ENCODE data around the gene PRR12. TPM values are rescaled to one million over a fixed set of nuclear protein-coding genes. Genes with fewer than 3 reads are reported as not detected.

Gene PRR12
- total and polyA plus RNA-seq, 9 of the 15 experiments (the other 6 are each of a cell fraction or from before 2014, with no cell fraction given): 0.01 to 21.1 (median 0.98) TPM

DNA sequence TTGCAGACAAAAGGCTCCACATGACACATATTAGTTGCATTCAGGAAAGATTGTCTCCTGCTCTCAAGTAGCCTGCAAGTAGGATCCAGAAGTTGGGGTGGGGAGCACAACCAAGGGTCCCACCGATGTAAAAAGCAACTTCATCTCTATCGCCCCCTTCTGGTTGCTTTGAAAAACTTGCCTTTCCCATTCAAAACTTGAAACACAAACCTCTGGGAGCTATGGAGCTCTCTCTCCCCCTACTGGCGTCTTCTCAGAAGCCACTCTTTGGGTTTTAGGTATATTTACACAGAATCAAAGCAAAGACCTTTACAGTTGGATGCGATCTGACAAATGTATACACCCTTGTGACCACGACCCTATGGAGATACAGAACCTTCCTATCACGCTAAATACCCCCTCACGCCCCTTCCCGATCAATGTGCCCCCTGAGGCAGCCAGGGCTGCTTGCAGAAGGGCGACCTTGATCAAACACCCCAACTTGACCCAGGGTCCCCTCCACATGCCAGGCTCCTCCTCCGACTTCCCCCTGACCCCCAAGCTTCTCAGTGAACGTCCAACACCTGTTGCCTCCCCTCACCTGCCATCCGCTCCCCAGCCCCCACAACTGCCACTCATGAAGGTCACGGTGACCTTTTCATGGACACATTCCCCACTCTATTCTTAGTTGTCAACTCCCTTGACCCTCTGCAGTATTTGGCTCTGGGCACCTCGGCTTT, 20.7 kb upstream of the PRR12 start (continued):
- TF ChIP-seq NBN (IDR thresholded peaks at IDR 0.05; ENCODE audit: low read depth) (peak; percentile 66), HMGN3 (IDR thresholded peaks at IDR 0.05; ENCODE audit: borderline replicate concordance, extremely low read depth, insufficient read length, low read depth, low read length) (no peak), NFRKB (IDR thresholded peaks at IDR 0.05; ENCODE audit: low read depth) (no peak), ZNF764 (CRISPR knock-in tag; IDR thresholded peaks at IDR 0.05; ENCODE audit: low read depth) (no peak), RBM22 (IDR thresholded peaks at IDR 0.05; ENCODE audit: low read depth, low read length, poor library complexity, severe bottlenecking) (no peak), ZNF263 (CRISPR knock-in tag; IDR thresholded peaks at IDR 0.05; ENCODE audit: borderline replicate concordance) (peak; percentile 62; the same call in 1 of the 2 replicates), RAD21 (CRISPR knock-in tag; conservative IDR thresholded peaks at IDR 0.05 in 1 of 2, IDR thresholded peaks at IDR 0.05 in 1 of 2) (peak; percentile 89 to 90), SMARCE1 (IDR thresholded peaks at IDR 0.05) (peak; percentile 36; the same call in 1 of the 2 replicates), TBL1XR1 (IDR thresholded peaks at IDR 0.05; ENCODE audit: low read length in 2 of 2) (peak in 1 of 2 experiments; percentile 22; a peak in 1 of 4 replicates), PCBP1 (IDR thresholded peaks at IDR 0.05; ENCODE audit: low read depth, low read length, poor library complexity, severe bottlenecking) (no peak), ZNF384 (IDR thresholded peaks at IDR 0.05; ENCODE audit: low read depth, low read length) (peak; percentile 23; the same call in 1 of the 2 replicates), JUND (IDR thresholded peaks at IDR 0.05; ENCODE audit: borderline replicate concordance, low read depth, low read length) (0 out of 2 replicates have a peak, but pooled peaks have one; percentile 24), JUND (tag; IDR thresholded peaks at IDR 0.05; ENCODE audit: borderline replicate concordance, low read depth, low read length) (no peak; the same call in 2 of the 3 replicates)
- TF ChIP-seq, protein P1, sequence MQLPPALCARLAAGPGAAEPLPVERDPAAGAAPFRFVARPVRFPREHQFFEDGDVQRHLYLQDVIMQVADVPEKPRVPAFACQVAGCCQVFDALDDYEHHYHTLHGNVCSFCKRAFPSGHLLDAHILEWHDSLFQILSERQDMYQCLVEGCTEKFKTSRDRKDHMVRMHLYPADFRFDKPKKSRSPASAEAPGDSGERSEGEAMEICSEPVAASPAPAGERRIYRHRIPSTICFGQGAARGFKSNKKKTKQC (CRISPR knock-in tag; IDR thresholded peaks at IDR 0.05): 0 out of 2 replicates have a peak, but pooled peaks have one; percentile 58
- TF ChIP-seq, protein P2, sequence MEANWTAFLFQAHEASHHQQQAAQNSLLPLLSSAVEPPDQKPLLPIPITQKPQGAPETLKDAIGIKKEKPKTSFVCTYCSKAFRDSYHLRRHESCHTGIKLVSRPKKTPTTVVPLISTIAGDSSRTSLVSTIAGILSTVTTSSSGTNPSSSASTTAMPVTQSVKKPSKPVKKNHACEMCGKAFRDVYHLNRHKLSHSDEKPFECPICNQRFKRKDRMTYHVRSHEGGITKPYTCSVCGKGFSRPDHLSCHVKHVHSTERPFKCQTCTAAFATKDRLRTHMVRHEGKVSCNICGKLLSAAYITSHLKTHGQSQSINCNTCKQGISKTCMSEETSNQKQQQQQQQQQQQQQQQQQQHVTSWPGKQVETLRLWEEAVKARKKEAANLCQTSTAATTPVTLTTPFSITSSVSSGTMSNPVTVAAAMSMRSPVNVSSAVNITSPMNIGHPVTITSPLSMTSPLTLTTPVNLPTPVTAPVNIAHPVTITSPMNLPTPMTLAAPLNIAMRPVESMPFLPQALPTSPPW (CRISPR knock-in tag; IDR thresholded peaks at IDR 0.05): peak; percentile 40; the same call in 1 of the 2 replicates

Data from K562 (cell line).